Measurements from ENCODE around the gene SLC51A.
A peak's percentile ranks its signal among the peaks of the same experiment; 100 is the strongest.

Gene SLC51A

GRCh38 chr3:196235452-196236122, 19.3 kb downstream of the SLC51A start:
- H3K9me3 ChIP-seq = no peaks in the 10 kb centered on the region
- H3K4me3 ChIP-seq (ENCODE audit: low read depth in 1 of 2, low read length in 1 of 2) = no peak overlapping the region
- H3K27me3 ChIP-seq = no peaks in the 10 kb centered on the region
- peak overlapping the region; percentile 59 for H3K27ac ChIP-seq
- H3K36me3 ChIP-seq = peaks cover 58% of the 10 kb centered on the region
- peaks cover 16 to 17% of the 10 kb centered on the region in 2 experiments for H3K4me1 ChIP-seq (ENCODE audit: control insufficient read depth in 1 of 2, insufficient read depth in 1 of 2, low read depth in 1 of 2, low read length in 1 of 2)
- TF ChIP-seq, protein P1, sequence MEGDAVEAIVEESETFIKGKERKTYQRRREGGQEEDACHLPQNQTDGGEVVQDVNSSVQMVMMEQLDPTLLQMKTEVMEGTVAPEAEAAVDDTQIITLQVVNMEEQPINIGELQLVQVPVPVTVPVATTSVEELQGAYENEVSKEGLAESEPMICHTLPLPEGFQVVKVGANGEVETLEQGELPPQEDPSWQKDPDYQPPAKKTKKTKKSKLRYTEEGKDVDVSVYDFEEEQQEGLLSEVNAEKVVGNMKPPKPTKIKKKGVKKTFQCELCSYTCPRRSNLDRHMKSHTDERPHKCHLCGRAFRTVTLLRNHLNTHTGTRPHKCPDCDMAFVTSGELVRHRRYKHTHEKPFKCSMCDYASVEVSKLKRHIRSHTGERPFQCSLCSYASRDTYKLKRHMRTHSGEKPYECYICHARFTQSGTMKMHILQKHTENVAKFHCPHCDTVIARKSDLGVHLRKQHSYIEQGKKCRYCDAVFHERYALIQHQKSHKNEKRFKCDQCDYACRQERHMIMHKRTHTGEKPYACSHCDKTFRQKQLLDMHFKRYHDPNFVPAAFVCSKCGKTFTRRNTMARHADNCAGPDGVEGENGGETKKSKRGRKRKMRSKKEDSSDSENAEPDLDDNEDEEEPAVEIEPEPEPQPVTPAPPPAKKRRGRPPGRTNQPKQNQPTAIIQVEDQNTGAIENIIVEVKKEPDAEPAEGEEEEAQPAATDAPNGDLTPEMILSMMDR (IDR thresholded peaks at IDR 0.05) = no peak

- Histone ChIP-seq H3K27ac (peak overlapping the region; percentile 59), H3K9me3 (no peaks in the 10 kb centered on the region), H3K4me1 (ENCODE audit: control insufficient read depth in 1 of 2, insufficient read depth in 1 of 2, low read depth in 1 of 2, low read length in 1 of 2) (peaks cover 16 to 17% of the 10 kb centered on the region in 2 experiments), H3K27me3 (no peaks in the 10 kb centered on the region), H3K4me3 (ENCODE audit: low read depth in 1 of 2, low read length in 1 of 2) (no peak overlapping the region), H3K36me3 (peaks cover 60% of the 10 kb centered on the region)
- TF ChIP-seq, protein P1 (IDR thresholded peaks at IDR 0.05) = no peak
Observed at GRCh38 chr3:196236223-196236622, 19.9 kb downstream of the SLC51A start.

DNA sequence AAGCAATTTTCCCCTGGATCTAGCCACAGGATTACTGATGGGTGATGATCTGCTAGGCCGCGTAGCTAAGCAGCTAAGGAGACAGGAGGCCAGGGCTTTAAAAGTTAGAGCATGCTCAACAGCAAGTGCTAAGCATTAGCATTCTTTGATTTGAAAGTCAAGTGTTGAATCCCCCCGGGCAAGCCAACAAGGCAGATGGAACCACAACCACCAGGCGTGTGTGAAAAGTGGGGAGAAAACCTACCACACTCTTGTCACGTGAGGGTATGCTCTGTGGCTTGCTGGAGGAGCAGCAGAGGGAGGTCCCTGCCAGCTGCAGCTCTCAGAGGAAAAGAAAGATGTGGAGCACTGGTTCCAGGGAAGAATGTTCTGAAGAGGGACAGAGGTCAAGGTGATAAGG, 20.9 kb downstream of the SLC51A start:
- H3K4me3 ChIP-seq (ENCODE audit: low read depth in 1 of 2, low read length in 1 of 2) = no peak overlapping the region
- H3K27me3 ChIP-seq = no peaks in the 10 kb centered on the region
- H3K36me3 ChIP-seq = peaks cover 69% of the 10 kb centered on the region
- TF ChIP-seq, protein P1 (IDR thresholded peaks at IDR 0.05) = no peak
- H3K9me3 ChIP-seq = no peaks in the 10 kb centered on the region
- no peak overlapping the region for H3K27ac ChIP-seq
- H3K4me1 ChIP-seq (ENCODE audit: control insufficient read depth in 1 of 2, insufficient read depth in 1 of 2, low read depth in 1 of 2, low read length in 1 of 2) = peaks cover 16 to 17% of the 10 kb centered on the region in 2 experiments

GRCh38 chr3:196238612-196239560, 22.6 kb downstream of the SLC51A start:
- peaks cover 66% of the 10 kb centered on the region for H3K36me3 ChIP-seq

GRCh38 chr3:196240424-196240823, 24.1 kb downstream of the SLC51A start:
- Histone ChIP-seq H3K9me3 (no peaks in the 10 kb centered on the region), H3K27ac (no peak overlapping the region), H3K4me3 (ENCODE audit: low read depth in 1 of 2, low read length in 1 of 2) (no peak overlapping the region), H3K4me1 (ENCODE audit: control insufficient read depth in 1 of 2, insufficient read depth in 1 of 2, low read depth in 1 of 2, low read length in 1 of 2) (peaks cover 9 to 10% of the 10 kb centered on the region in 2 experiments), H3K36me3 (peaks cover 78% of the 10 kb centered on the region), H3K27me3 (no peaks in the 10 kb centered on the region)
- TF ChIP-seq, protein P1 (IDR thresholded peaks at IDR 0.05) = no peak

More at GRCh38 chr3:196238612-196239560, 22.6 kb downstream of the SLC51A start:
- Histone ChIP-seq H3K27ac (no peak overlapping the region), H3K9me3 (no peaks in the 10 kb centered on the region), H3K4me3 (ENCODE audit: low read depth in 1 of 2, low read length in 1 of 2) (no peak overlapping the region), H3K4me1 (ENCODE audit: control insufficient read depth in 1 of 2, insufficient read depth in 1 of 2, low read depth in 1 of 2, low read length in 1 of 2) (peaks cover 16 to 17% of the 10 kb centered on the region in 2 experiments), H3K27me3 (no peaks in the 10 kb centered on the region)
- TF ChIP-seq, protein P1 (IDR thresholded peaks at IDR 0.05) = no peak
